K562 (cell line): ENCODE results near the gene TOR1AIP1. TPM values are rescaled to one million over a fixed set of nuclear protein-coding genes. Genes with fewer than 3 reads are reported as not detected.

ENCODE experiments used
- ATAC-seq: fragments of 200-7000 bp; cut with Tn5 transposase; 3 replicates; pipeline ENCODE4 v1.9.1; 2020; ENCODE audit warnings: moderate library complexity
- BruUV-seq: library from RNA; stranded (reverse); fragments of 400-500 nt; replicated peaks from 2 replicates; lab custom pipeline; 2021; lab: Mats Ljungman, UMichigan
- CTCF ChIA-PET: fragments of 300-600 bp; formaldehyde crosslinking; extraction: SDS; loops from one replicate; lab custom pipeline; 2021; ENCODE audit warnings: low intra/inter-chr PET ratio; lab: Yijun Ruan, JAX
- POLR2A ChIA-PET: fragments of 300-600, 350-650 bp; sonication (Branson Sonifier 250); formaldehyde crosslinking; extraction: SDS; loops from one replicate; lab custom pipeline; 2021; ENCODE audit warnings: antibody characterized with exemption, inconsistent platforms; lab: Yijun Ruan, JAX
- DNase-seq, 4 experiments: peaks; one replicate each; pipeline versions ENCODE4 v3.0.0 to v3.0.0-alpha.2; 2011 to 2018; ENCODE audit warnings: low spot score in 3 of 4, mixed read lengths in 3 of 4; ENCODE audit errors: extremely low read depth in 1 of 4
- FAIRE-seq: peaks from 2 replicates; lab custom pipeline; 2011; peaks lifted over from hg19 to GRCh38; lab: Jason Lieb, UNC
- H2AFZ ChIP-seq: 2 replicates; pipeline ENCODE4 v1.6.0; 2011; ENCODE audit warnings: low read depth, low read length, control low read depth, inconsistent platforms
- H3K27ac ChIP-seq: fragments of 200-600 bp; 3 replicates; pipeline ENCODE4 v1.8.0; 2011; ENCODE audit warnings: low read depth, mild to moderate bottlenecking, control low read depth, inconsistent platforms, low read length, moderate library complexity, mixed read lengths; ENCODE audit errors: extremely low read depth
- H3K27me3 ChIP-seq, 2 experiments: fragments of 300-600 bp in 1 of 2; 2 replicates in 1 of 2; 3 replicates in 1 of 2; pipeline versions ENCODE4 v1.6.0 to v1.8.0; 2011; ENCODE audit warnings: inconsistent platforms in 2 of 2, low read length in 2 of 2, mild to moderate bottlenecking in 1 of 2, mixed read lengths in 1 of 2, moderate library complexity in 1 of 2; ENCODE audit not compliant: control insufficient read depth in 2 of 2, insufficient read depth in 2 of 2
- H3K36me3 ChIP-seq: fragments of 300-600 bp; 3 replicates; pipeline ENCODE4 v1.8.0; 2011; ENCODE audit warnings: mild to moderate bottlenecking, low read length, inconsistent platforms; ENCODE audit not compliant: control insufficient read depth, insufficient read depth
- H3K4me1 ChIP-seq, 2 experiments: fragments of 200-600 bp in 1 of 2; replicated peaks in 1 of 2; 2 replicates in 1 of 2; 3 replicates in 1 of 2; pipeline versions ENCODE4 v1.5.1 to v1.8.0; 2011; ENCODE audit warnings: inconsistent platforms in 2 of 2, low read length in 2 of 2, mild to moderate bottlenecking in 1 of 2, mixed read lengths in 1 of 2, moderate library complexity in 1 of 2; ENCODE audit not compliant: control insufficient read depth in 2 of 2, insufficient read depth in 2 of 2
- H3K4me2 ChIP-seq: 2 replicates; pipeline ENCODE4 v1.6.1; 2011; ENCODE audit warnings: low read length, control low read depth, inconsistent platforms, mixed read lengths; ENCODE audit not compliant: insufficient read depth
- H3K4me3 ChIP-seq: fragments of 200-600 bp; sonication (generic), shearing (Covaris generic); 2 replicates; pipeline ENCODE4 v1.5.1; 2016; ENCODE audit warnings: control low read depth, inconsistent platforms
- H3K79me2 ChIP-seq: fragments of 200-600 bp; 3 replicates; pipeline ENCODE4 v1.8.0; 2011; ENCODE audit warnings: low read length, inconsistent platforms; ENCODE audit not compliant: control insufficient read depth, insufficient read depth
- H3K9ac ChIP-seq, 2 experiments: 2 replicates each; pipeline versions ENCODE4 v1.6.0 to v1.6.1; 2011; ENCODE audit warnings: low read depth in 2 of 2, low read length in 2 of 2, control low read depth in 1 of 2, inconsistent platforms in 1 of 2, mild to moderate bottlenecking in 1 of 2, mixed read lengths in 1 of 2; ENCODE audit not compliant: insufficient read depth in 1 of 2
- H3K9me1 ChIP-seq: one replicate; pipeline ENCODE4 v1.6.0; 2011; ENCODE audit warnings: inconsistent platforms, mild to moderate bottlenecking, low read length, moderate library complexity; ENCODE audit not compliant: control insufficient read depth, insufficient read depth
- H3K9me3 ChIP-seq: replicated peaks from 2 replicates; pipeline ENCODE4 v1.5.1; 2011; ENCODE audit warnings: low read depth, low read length, inconsistent platforms; ENCODE audit not compliant: control insufficient read depth, insufficient read depth
- H4K20me1 ChIP-seq: replicated peaks from 2 replicates; pipeline ENCODE4 v1.6.1; 2011; ENCODE audit warnings: low read length, inconsistent platforms, mixed read lengths; ENCODE audit not compliant: control insufficient read depth, insufficient read depth
- ARNT ChIP-seq, 2 experiments: fragments of 450-650 bp; IDR thresholded peaks; 2 replicates each; pipeline ENCODE4 v1.6.1; 2016; ENCODE audit warnings: mild to moderate bottlenecking in 1 of 2
- BCOR ChIP-seq: fragments of 450-650 bp; IDR thresholded peaks from 2 replicates; pipeline ENCODE4 v1.6.1; 2016
- BHLHE40 ChIP-seq: IDR thresholded peaks from 2 replicates; pipeline ENCODE4 v1.6.1; 2011; ENCODE audit warnings: low read length, improper control_type of control experiment
- CREM ChIP-seq: IDR thresholded peaks from 2 replicates; pipeline ENCODE4 v1.6.1; 2014; ENCODE audit warnings: antibody characterized with exemption, low read depth
- DPF2 ChIP-seq: fragments of 450-650 bp; IDR thresholded peaks from 2 replicates; pipeline ENCODE4 v1.6.1; 2016
- E2F3 ChIP-seq: fragments of 250-450 bp; sonication (Bioruptor Pico); IDR thresholded peaks from 2 replicates; pipeline ENCODE4 v1.4.0; 2020; ENCODE audit warnings: mild to moderate bottlenecking
- FOXA1 ChIP-seq: fragments of 450-650 bp; IDR thresholded peaks from 2 replicates; pipeline ENCODE4 v1.6.1; 2016; ENCODE audit warnings: mild to moderate bottlenecking, borderline replicate concordance
- FOXK2 ChIP-seq, 2 experiments: fragments of 450-650 bp; IDR thresholded peaks in 1 of 2; conservative IDR thresholded peaks in 1 of 2; 2 replicates each; pipeline ENCODE4 v1.6.1; 2016; ENCODE audit warnings: low read depth in 2 of 2, mild to moderate bottlenecking in 1 of 2
- GTF2E2 ChIP-seq: fragments of 200-800 bp; sonication (Bioruptor generic); IDR thresholded peaks from 2 replicates; pipeline ENCODE4 v1.6.1; 2016; ENCODE audit warnings: missing genetic modification characterization, missing compliant biosample characterization
- HCFC1 ChIP-seq: IDR thresholded peaks from 2 replicates; pipeline ENCODE4 v1.6.1; 2012; ENCODE audit warnings: low read depth, low read length, improper control_type of control experiment
- HDAC1 ChIP-seq, 2 experiments: fragments of 450-650 bp; IDR thresholded peaks; 2 replicates each; pipeline ENCODE4 v1.6.1; 2016 to 2017; ENCODE audit warnings: inconsistent platforms in 1 of 2, mild to moderate bottlenecking in 1 of 2, moderate library complexity in 1 of 2
- HOXB6 ChIP-seq: fragments of 250-450 bp; sonication (Bioruptor Pico); IDR thresholded peaks from 2 replicates; pipeline ENCODE4 v1.5.1; 2022; ENCODE audit warnings: mild to moderate bottlenecking, borderline replicate concordance
- NR2C1 ChIP-seq, 2 experiments: fragments of 450-650 bp; IDR thresholded peaks; 2 replicates each; pipeline ENCODE4 v1.6.1; 2017; ENCODE audit warnings: mild to moderate bottlenecking in 2 of 2, antibody characterized with exemption in 1 of 2, inconsistent platforms in 1 of 2, missing compliant biosample characterization in 1 of 2, missing genetic modification characterization in 1 of 2
- PML ChIP-seq: IDR thresholded peaks from 2 replicates; pipeline ENCODE4 v1.6.1; 2012; ENCODE audit warnings: low read length, inconsistent platforms
- RBM17 ChIP-seq: fragments of 200-400 bp; formaldehyde crosslinking; IDR thresholded peaks from 2 replicates; pipeline ENCODE4 v1.6.1; 2017; ENCODE audit warnings: low read depth, mild to moderate bottlenecking, low read length, borderline replicate concordance
- RBM34 ChIP-seq: fragments of 200-400 bp; formaldehyde crosslinking; IDR thresholded peaks from 2 replicates; pipeline ENCODE4 v1.6.1; 2018; ENCODE audit warnings: low read length, borderline replicate concordance; ENCODE audit not compliant: insufficient read depth
- SP1 ChIP-seq: sonication (generic); formaldehyde crosslinking; IDR thresholded peaks from 2 replicates; pipeline ENCODE4 v1.8.1; 2022; ENCODE audit warnings: mild to moderate bottlenecking, missing genetic modification reagents
- TGIF2 ChIP-seq: sonication (generic); formaldehyde crosslinking; IDR thresholded peaks from 2 replicates; pipeline ENCODE4 v1.8.1; 2022; ENCODE audit warnings: mild to moderate bottlenecking, missing genetic modification reagents, moderate library complexity
- THRB ChIP-seq: fragments of 450-650 bp; formaldehyde crosslinking; conservative IDR thresholded peaks from 2 replicates; pipeline ENCODE4 v1.4.0; 2022; ENCODE audit warnings: mild to moderate bottlenecking, missing genetic modification characterization
- XRCC3 ChIP-seq: fragments of 450-650 bp; IDR thresholded peaks from 2 replicates; pipeline ENCODE4 v1.6.1; 2017; ENCODE audit warnings: mild to moderate bottlenecking, moderate library complexity
- ZC3H11A ChIP-seq: IDR thresholded peaks from 2 replicates; pipeline ENCODE4 v1.6.1; 2012; ENCODE audit warnings: low read depth, low read length, improper control_type of control experiment
- ZKSCAN3 ChIP-seq: fragments of 250-450 bp; sonication (Bioruptor Pico); IDR thresholded peaks from 2 replicates; pipeline ENCODE4 v1.4.0; 2020
- ZNF12 ChIP-seq: sonication (generic); formaldehyde crosslinking; IDR thresholded peaks from 2 replicates; pipeline ENCODE4 v1.4.0; 2020; ENCODE audit warnings: mild to moderate bottlenecking, missing genetic modification reagents
- ZNF445 ChIP-seq: fragments of 250-450 bp; sonication (Bioruptor Pico); IDR thresholded peaks from 2 replicates; pipeline ENCODE4 v1.4.0; 2020; ENCODE audit warnings: low read depth, mild to moderate bottlenecking, moderate library complexity
- ZNF644 ChIP-seq: fragments of 200-800 bp; sonication (Bioruptor generic); IDR thresholded peaks from 2 replicates; pipeline ENCODE4 v1.6.1; 2016; ENCODE audit warnings: low read depth, missing genetic modification characterization, missing compliant biosample characterization
- ZZZ3 ChIP-seq: fragments of 450-650 bp; IDR thresholded peaks from 2 replicates; pipeline ENCODE4 v1.6.1; 2016; ENCODE audit warnings: antibody characterized with exemption, mild to moderate bottlenecking, moderate library complexity
- in situ Hi-C: fragments of 300-500 bp; cut with MboI; formaldehyde crosslinking; loops from 4 replicates; pipeline ENCODE4 v1.15.0; 2018; ENCODE audit warnings: inconsistent platforms, mixed read lengths
- intact Hi-C: fragments of 100-400 bp; cut with micrococcal nuclease; formaldehyde crosslinking; loops from 2 replicates; pipeline ENCODE4 v1.14.2; 2022
- polyA plus RNA-seq, 8 experiments: library from polyadenylated mRNA; depleted of rRNA in 4 of 8; stranded (reverse) in 5 of 8; unstranded in 3 of 8; fragments of >200 nt; fragmentation: Nextera tagmentation in 2 of 8; fragmentation: Illumina TruSeq in 1 of 8; extraction: Ambion mirVana in 2 of 8; extraction: Trizol in 1 of 8; gene quantifications; 2 replicates each; pipeline versions ENCODE4 v1.2.1 to v1.2.3, GENCODE V29; 2011 to 2014; ENCODE audit warnings: inconsistent platforms in 1 of 8, missing spikeins in 1 of 8
- total RNA-seq, 7 experiments: library from RNA; depleted of rRNA in 6 of 7; stranded (reverse); fragments of >200 nt in 6 of 7; fragmentation: Illumina TruSeq in 2 of 7; extraction: Trizol in 2 of 7; gene quantifications; 2 replicates each; pipeline versions ENCODE4 v1.2.1 to v1.2.3, GENCODE V29; 2011 to 2021; ENCODE audit warnings: low replicate concordance in 1 of 7

Gene TOR1AIP1
- total and polyA plus RNA-seq, 9 of the 15 experiments (the other 6 are each of a cell fraction or from before 2014, with no cell fraction given): 18.1 to 46.9 (median 35.5) TPM

- TF ChIP-seq GTF2E2: no peak
- TF ChIP-seq CREM: no peak
- no peak for TF ChIP-seq ZNF644 (tag)
- no peak for TF ChIP-seq BCOR
- TF ChIP-seq FOXA1: no peak
- TF ChIP-seq HOXB6: no peak
- TF ChIP-seq, all 486 proteins: peak for 0
These were observed 53.9 kb downstream of the TOR1AIP1 start (continued) for GRCh38 chr1:179935909-179936496.

GRCh38 chr1:179937668-179938254 lies 55.7 kb downstream of the TOR1AIP1 start:
- CTCF ChIA-PET: no interaction called here
- ATAC-seq: no peak

More at GRCh38 chr1:179937668-179938254, 55.7 kb downstream of the TOR1AIP1 start:
- Histone ChIP-seq H3K4me1 (no peaks in the 10 kb centered on the region), H3K79me2 (no peaks in the 10 kb centered on the region), H4K20me1 (no peaks in the 10 kb centered on the region), H2AFZ (no peak overlapping the region), H3K36me3 (no peaks in the 10 kb centered on the region), H3K9me1 (no peaks in the 10 kb centered on the region), H3K4me2 (no peak overlapping the region), H3K27me3 (no peaks in the 10 kb centered on the region), H3K27ac (no peak overlapping the region), H3K9ac (no peak overlapping the region), H3K9me3 (no peaks in the 10 kb centered on the region), H3K4me3 (no peak overlapping the region)
- no peak for TF ChIP-seq ARNT (IDR thresholded peaks at IDR 0.05)
- TF ChIP-seq HDAC1 (IDR thresholded peaks at IDR 0.05): no peak
- no peak for TF ChIP-seq THRB (CRISPR knock-in tag)
- no peak for TF ChIP-seq NR2C1 (IDR thresholded peaks at IDR 0.05)
- no peak for TF ChIP-seq NR2C1 (tag; IDR thresholded peaks at IDR 0.05)
- TF ChIP-seq ZNF12: no peak
- no peak for TF ChIP-seq ZNF445
- no peak for TF ChIP-seq XRCC3
- no peak for TF ChIP-seq FOXK2 (conservative IDR thresholded peaks at IDR 0.05 in 1 of 2, IDR thresholded peaks at IDR 0.05 in 1 of 2; ENCODE audit: low read depth in 2 of 2)
- TF ChIP-seq ZZZ3: no peak
- no peak for TF ChIP-seq PML
- TF ChIP-seq RBM34: no peak
- TF ChIP-seq BHLHE40: no peak
- no peak for TF ChIP-seq RBM17
- TF ChIP-seq E2F3: no peak
- no peak for TF ChIP-seq ZKSCAN3 (CRISPR knock-in tag)
- no peak for TF ChIP-seq SP1 (CRISPR knock-in tag)
- no peak for TF ChIP-seq HCFC1
- no peak for TF ChIP-seq DPF2
- no peak for TF ChIP-seq ZC3H11A
- TF ChIP-seq TGIF2: no peak
- in situ Hi-C loops (no loop called here), intact Hi-C loops (no loop called here)
- FAIRE-seq (no peak), DNase-seq (no peak)
- no TSS peak for BruUV-seq
- POLR2A ChIA-PET: no interaction called here
